GM21367 (cell line): ENCODE results near the gene ZNF358.

Source experiments
- ATAC-seq: cut with Tn5 transposase; IDR thresholded peaks from one replicate; pipeline ENCODE4 v1.9.1; 2021; ENCODE audit not compliant: unreplicated experiment

ZNF358 gene

DNA sequence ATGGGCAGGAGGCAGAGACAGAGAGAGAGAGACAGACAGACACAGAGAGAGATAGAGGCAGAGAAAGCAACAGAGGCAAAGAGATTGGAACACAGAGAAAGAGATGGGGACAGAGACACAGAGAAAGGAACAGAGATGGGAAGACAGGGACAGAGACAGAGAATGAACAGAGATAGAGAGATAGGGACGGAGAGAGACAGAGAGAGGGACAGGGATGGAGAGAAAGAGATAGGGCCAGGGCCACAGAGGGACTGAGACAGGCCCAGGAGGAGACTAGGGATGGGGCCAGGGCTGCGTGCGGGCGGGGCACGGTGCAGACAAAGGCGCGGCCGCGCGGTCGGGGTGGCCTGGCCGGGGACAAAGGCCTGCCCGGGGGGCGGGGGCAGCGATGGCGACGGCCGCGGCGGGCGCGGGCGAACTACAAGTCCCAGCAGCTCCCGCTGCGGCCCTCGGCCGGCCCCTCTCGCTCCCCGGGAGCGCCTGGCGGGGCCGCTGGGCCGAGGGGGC lies at the start of gene ZNF358:
Gene ZNF358, plus strand, starts transcription at position 459 of the 507 bp plus-strand sequence. CDS start 3,140 bp downstream, outside the sequence.
- no peak for ATAC-seq

DNA sequence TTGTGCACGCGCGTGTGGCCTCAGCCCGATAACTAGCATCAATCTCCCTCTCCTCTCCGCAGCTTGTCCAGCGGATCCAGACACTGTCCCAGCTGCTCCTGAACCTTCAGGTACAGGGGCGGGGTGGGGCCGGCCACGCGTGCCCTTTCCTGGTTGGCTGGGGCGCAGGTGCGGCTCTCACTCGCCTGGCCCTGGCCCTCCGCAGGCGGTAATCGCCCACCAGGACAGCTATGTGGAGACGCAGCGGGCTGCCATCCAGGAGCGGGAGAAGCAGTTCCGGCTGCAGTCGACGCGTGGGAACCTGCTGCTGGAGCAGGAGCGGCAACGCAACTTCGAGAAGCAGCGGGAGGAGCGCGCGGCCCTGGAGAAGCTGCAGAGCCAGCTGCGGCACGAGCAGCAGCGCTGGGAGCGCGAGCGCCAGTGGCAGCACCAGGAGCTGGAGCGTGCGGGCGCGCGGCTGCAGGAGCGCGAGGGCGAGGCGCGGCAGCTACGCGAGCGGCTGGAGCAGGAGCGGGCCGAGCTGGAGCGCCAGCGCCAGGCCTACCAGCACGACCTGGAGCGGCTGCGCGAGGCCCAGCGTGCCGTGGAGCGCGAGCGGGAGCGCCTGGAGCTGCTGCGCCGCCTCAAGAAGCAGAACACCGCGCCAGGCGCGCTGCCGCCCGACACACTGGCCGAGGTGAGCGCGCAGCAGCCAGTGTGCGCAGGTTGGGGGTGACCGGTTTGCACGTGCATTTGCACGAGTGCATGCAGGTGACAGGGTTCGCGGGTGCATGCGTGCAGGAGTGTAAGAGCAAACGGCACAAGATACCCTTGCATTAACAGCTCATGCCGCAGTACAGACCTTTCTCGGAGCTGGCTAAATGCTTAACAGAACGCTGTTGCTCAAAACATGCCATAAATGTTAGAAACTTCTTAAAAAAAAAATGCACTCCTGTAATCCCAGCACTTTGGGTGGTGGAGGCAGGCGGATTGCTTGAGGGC lies 48.6 kb upstream of the ZNF358 start:
- no peak for ATAC-seq

DNA sequence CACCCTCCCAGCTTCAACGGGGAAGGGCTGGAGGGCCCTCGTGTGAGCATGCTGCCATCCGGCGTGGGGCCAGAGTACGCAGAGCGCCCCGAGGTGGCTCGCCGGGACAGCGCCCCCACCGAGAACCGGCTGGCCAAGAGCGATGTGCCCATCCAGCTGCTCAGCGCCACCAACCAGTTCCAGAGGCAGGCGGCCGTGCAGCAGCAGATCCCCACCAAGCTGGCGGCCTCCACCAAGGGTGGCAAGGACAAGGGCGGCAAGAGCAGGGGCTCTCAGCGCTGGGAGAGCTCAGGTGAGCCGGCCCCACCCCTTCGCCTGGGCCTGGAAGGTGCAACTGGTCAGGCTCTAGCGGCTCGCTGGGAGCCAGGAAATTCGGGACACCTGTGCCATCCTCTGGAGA lies 47.1 kb upstream of the ZNF358 start:
- ATAC-seq, result no peak

DNA sequence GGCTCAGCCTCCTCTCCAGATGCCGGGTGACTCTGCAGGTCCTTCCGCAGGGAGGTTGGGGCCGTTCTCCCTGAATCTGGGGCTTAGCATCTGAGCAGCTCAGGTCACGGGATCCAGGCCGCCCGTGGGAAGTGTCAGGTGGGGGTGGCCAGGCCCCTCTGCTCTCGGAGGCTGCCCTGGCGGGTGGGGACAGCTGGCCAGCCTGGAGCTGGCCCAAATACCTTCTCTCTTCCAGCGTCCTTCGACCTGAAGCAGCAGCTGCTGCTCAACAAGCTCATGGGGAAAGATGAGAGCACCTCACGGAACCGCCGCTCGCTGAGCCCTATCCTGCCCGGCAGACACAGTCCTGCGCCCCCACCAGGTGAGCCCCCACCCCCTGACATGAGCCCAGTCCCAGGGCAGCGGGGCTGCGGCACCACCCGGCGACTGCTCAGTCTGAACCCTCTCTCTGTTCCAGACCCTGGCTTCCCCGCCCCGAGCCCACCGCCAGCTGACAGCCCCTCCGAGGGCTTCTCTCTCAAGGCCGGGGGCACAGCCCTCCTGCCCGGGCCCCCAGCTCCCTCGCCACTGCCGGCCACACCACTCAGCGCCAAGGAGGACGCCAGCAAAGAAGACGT lies 46.1 kb upstream of the ZNF358 start:
- ATAC-seq, result no peak

GRCh38 chr19:7470540-7471305 lies 45.2 kb upstream of the ZNF358 start:
- no peak for ATAC-seq

GRCh38 chr19:7471696-7472615 lies 43.9 kb upstream of the ZNF358 start:
- no peak for ATAC-seq

GRCh38 chr19:7475665-7476064 lies 40.2 kb upstream of the ZNF358 start:
- ATAC-seq, result no peak

- ATAC-seq, result no peak
Measured at GRCh38 chr19:7476241-7476640, 39.7 kb upstream of the ZNF358 start.

GRCh38 chr19:7476777-7477494 lies 39.0 kb upstream of the ZNF358 start:
- no peak for ATAC-seq

DNA sequence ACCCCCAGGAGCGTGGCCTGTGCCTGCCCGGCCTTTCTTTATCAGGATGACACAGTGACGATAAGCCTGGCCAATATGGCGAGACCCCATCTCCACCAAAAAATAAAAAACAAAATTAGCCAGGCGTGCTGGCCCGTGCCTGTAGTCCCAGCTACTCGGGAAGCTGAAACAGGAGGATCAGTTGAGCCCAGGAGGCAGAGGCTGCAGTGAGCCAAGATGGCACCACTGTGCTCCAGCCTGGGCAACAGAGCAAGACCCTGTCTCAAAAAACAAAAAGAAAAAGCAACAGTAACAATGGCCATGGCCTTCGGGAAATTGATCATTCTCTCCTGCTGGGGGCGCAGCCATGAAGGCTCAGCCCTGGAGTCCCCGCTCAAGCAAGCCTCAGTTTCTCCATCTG lies 38.1 kb upstream of the ZNF358 start:
- no peak for ATAC-seq

DNA sequence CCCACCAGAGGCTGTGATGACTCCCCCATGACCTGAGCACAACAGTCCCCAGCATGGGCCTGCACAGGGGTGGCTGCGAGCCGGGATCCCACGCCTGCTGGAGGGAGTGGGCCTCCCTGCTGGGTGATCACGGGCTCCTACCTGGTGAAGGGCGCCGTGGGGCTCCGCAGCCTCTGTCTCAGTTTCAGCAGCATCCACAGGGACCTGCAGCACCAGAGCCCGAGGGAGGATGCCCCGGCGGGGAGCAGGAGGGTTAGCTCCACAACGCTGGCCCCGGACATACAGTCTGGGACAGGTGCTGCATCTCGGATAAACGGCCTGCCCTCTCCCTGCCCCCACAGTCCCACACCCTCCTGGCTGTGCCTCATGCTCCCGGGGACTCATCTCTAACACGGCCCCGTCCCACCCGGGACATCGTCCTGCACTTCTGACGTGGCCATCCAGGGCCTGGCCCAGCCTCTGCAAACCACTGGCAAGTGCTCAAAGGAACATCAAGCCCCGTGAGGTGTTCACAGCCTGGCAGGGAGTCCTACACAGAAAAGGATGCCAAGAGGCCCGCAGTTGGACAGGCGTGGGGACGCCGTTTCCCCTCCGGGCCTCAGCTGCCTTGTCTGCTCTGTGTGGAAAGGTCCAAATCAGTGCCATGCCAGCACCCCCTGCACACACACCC lies 37.6 kb upstream of the ZNF358 start:
- no peak for ATAC-seq

DNA sequence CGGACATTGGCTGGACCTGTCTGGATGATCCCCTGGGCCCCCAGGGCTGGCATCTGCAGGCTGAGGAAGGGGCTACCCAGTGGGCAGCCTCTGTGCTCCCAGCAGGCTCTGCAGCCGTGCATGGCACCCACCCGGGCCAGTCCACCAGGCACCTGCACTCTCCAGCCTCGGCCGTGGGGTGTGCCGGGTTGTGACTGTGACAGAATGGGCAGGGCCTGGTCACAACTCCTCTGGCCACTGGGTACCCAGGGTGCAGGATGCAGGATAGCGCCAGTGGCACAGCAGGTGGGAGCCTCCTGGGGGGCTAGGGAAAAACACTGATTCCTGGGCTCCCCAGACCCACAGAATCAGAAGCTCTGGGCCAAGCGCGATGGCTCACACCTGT lies 37.1 kb upstream of the ZNF358 start:
- no peak for ATAC-seq

DNA sequence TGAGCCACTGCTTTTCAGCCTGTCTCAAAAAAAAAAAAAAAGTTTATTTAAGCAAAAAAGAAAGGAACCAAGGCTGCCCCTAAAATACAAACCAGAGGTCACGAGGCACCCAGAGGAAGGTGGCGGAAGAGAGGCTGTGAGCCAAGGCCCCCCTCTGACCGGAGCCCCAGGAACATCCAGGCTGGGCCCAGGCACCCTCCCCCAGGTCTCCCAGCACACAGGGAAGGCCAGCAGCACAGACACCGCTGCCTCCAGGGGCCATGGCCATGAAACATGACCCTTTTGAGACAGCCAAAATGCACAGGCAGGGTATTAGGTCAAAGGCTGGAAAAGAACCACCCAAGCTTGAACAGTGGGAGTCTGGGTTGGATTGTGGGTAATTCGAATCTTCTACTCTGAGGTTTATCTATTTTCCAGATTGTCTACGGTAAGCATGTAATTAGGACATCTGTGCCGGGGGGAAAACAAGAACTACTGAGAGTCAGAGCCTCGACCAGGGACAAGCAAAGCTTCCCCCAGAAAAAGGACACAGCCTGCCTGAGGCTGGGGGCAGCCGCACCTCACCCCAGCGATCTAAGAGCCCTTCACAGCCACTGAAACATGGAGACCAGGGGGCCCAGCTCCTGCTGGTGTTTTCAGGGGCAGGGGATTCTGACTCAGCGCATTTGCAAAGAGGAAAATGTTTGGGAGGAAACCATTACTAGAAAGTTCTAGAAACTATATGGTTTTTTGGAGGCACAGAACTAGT lies 35.5 kb upstream of the ZNF358 start:
- ATAC-seq, result no peak

DNA sequence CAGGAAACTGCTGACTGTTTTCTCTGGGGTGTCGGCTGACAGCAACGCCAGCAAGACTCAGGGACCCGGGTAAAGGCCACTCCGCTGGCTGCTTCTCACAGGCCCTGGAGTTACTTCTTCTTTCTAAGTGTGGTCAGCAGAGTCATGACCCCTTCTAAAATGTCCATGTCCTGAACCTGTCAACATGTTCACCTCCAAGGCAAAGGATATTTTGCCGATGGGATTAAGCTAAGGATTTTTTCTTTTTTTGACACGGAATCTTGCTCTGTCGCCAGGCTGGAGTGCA lies 35.0 kb upstream of the ZNF358 start:
- no peak for ATAC-seq

DNA sequence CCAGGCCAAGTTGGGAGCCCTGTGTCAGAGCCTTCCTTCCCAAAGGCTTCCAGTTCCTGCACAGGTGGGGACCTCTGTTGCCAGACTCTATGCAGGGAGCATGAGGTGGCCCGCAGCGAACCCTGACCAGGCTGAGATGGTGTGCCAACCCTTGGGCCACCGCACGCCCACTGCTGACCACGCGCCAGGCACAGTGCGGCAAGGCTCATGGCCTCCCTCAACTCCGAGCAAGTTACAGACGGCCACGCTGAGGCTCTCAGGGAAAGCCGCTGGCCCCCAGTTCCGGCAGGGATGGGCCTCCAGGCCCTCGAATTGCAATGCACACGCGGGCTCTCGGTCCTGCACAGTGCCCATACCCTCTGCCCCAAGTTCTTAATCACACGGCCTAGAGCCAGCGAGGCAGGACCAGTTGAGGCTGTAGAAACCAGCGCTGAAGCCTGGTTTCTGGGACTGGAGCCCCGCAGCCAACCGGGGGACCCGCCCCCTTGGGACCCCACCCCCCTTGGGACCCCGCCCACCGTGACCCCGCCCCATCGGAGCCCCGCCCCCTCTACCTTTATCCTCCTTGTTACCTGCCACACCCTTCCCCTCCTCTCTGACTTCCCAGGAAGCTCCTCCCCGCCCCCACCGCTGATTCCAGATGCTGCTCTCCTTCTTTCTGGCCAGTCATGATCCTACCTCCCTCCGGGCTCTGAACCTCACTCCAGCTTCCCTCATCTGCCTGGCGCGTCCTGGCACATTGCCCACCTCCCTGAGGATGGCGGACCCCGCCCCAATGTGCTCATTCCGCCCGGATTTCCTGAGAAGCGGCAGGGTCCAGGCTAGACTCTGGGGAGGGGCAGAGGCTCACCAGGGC lies 33.1 kb upstream of the ZNF358 start:
- ATAC-seq, result no peak

- no peak for ATAC-seq
Measured at GRCh38 chr19:7483720-7484201, 32.1 kb upstream of the ZNF358 start.

GRCh38 chr19:7486923-7487322 lies 29.0 kb upstream of the ZNF358 start:
- ATAC-seq, result no peak
